ENCODE results near the gene NUAK2.

NUAK2 gene

GRCh38 chr1:205301842-205302588 lies 19.5 kb downstream of the NUAK2 start:
- ATAC-seq: peak; percentile 1; the same call in 2 of the 3 replicates
- TF ChIP-seq ZC3H10 (CRISPR knock-in tag; IDR thresholded peaks at IDR 0.05): no peak
- TF ChIP-seq ARNTL (CRISPR knock-in tag; IDR thresholded peaks at IDR 0.05; ENCODE audit: borderline replicate concordance, low read depth): no peak

DNA sequence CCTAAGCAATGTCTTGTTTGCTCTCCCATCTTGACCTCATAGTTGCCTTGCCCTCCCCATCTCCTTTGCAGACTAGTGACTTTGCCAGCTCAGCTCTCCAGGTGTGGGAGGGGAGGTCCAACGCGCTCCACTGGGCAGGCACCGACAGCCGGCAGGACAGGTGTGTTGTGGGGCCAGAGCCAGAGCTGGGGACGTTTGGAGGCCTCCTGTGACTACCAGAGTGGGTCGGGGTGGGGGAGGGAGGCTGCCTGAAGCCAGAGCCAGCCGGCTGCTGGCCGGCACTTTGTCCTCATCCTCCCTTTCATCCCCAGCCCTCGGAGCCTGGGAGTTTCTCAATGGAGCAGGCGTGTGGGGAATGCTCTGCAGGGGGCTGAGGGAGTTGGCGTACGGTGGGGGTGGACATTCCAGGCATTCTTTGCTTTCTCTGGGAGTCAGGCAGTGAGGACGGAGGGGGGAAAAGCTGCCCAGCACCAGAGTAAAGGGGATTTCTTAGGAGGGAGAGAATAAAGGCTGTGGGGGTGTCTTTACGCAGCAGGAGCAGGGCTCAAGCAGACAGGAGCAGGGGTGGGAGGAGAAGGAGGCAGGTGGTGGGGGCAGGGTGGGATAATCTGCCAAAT lies 20.2 kb downstream of the NUAK2 start:
- ATAC-seq: peak; percentile 76
- TF ChIP-seq TOX (CRISPR knock-in tag; IDR thresholded peaks at IDR 0.05; ENCODE audit: borderline replicate concordance) (no peak), PATZ1 (CRISPR knock-in tag; IDR thresholded peaks at IDR 0.05; ENCODE audit: borderline replicate concordance) (peak; percentile 92), ZFP3 (CRISPR knock-in tag; IDR thresholded peaks at IDR 0.05) (0 out of 2 replicates have a peak, but pooled peaks have one; percentile 30), ZNF8 (CRISPR knock-in tag; IDR thresholded peaks at IDR 0.05) (no peak), ZNF565 (CRISPR knock-in tag; conservative IDR thresholded peaks at IDR 0.05; ENCODE audit: low read depth) (no peak), ZFP30 (CRISPR knock-in tag; IDR thresholded peaks at IDR 0.05) (no peak), SNAI2 (CRISPR knock-in tag; IDR thresholded peaks at IDR 0.05) (no peak), GLIS3 (CRISPR knock-in tag; IDR thresholded peaks at IDR 0.05) (peak; percentile 18; the same call in 1 of the 2 replicates), CSDC2 (CRISPR knock-in tag; IDR thresholded peaks at IDR 0.05) (no peak)
- TF ChIP-seq, protein P1, sequence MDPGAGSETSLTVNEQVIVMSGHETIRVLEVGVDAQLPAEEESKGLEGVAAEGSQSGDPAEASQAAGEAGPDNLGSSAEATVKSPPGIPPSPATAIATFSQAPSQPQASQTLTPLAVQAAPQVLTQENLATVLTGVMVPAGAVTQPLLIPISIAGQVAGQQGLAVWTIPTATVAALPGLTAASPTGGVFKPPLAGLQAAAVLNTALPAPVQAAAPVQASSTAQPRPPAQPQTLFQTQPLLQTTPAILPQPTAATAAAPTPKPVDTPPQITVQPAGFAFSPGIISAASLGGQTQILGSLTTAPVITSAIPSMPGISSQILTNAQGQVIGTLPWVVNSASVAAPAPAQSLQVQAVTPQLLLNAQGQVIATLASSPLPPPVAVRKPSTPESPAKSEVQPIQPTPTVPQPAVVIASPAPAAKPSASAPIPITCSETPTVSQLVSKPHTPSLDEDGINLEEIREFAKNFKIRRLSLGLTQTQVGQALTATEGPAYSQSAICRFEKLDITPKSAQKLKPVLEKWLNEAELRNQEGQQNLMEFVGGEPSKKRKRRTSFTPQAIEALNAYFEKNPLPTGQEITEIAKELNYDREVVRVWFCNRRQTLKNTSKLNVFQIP (CRISPR knock-in tag; IDR thresholded peaks at IDR 0.05; ENCODE audit: borderline replicate concordance, low read depth): no peak

- no peak for TF ChIP-seq ESRRG (CRISPR knock-in tag; IDR thresholded peaks at IDR 0.05)
- TF ChIP-seq TSHZ2 (CRISPR knock-in tag; IDR thresholded peaks at IDR 0.05): no peak
- no peak for TF ChIP-seq TOX (CRISPR knock-in tag; IDR thresholded peaks at IDR 0.05; ENCODE audit: borderline replicate concordance)
- no peak for TF ChIP-seq SNAI2 (CRISPR knock-in tag; IDR thresholded peaks at IDR 0.05)
- TF ChIP-seq CSDC2 (CRISPR knock-in tag; IDR thresholded peaks at IDR 0.05): no peak
- no peak for TF ChIP-seq RARB (CRISPR knock-in tag; IDR thresholded peaks at IDR 0.05)
- TF ChIP-seq ZFP30 (CRISPR knock-in tag; IDR thresholded peaks at IDR 0.05): no peak
- TF ChIP-seq, protein P2, sequence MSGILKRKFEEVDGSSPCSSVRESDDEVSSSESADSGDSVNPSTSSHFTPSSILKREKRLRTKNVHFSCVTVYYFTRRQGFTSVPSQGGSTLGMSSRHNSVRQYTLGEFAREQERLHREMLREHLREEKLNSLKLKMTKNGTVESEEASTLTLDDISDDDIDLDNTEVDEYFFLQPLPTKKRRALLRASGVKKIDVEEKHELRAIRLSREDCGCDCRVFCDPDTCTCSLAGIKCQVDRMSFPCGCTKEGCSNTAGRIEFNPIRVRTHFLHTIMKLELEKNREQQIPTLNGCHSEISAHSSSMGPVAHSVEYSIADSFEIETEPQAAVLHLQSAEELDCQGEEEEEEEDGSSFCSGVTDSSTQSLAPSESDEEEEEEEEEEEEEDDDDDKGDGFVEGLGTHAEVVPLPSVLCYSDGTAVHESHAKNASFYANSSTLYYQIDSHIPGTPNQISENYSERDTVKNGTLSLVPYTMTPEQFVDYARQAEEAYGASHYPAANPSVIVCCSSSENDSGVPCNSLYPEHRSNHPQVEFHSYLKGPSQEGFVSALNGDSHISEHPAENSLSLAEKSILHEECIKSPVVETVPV (CRISPR knock-in tag; IDR thresholded peaks at IDR 0.05): no peak
- no peak for TF ChIP-seq PPARA (CRISPR knock-in tag; IDR thresholded peaks at IDR 0.05; ENCODE audit: borderline replicate concordance)
- TF ChIP-seq ISL1 (CRISPR knock-in tag; IDR thresholded peaks at IDR 0.05): no peak
- TF ChIP-seq ZNF70 (CRISPR knock-in tag; IDR thresholded peaks at IDR 0.05): no peak
- no peak for TF ChIP-seq OSR1 (CRISPR knock-in tag; IDR thresholded peaks at IDR 0.05)
- TF ChIP-seq ZNF565 (CRISPR knock-in tag; conservative IDR thresholded peaks at IDR 0.05; ENCODE audit: low read depth): no peak
- TF ChIP-seq ZC3H10 (CRISPR knock-in tag; IDR thresholded peaks at IDR 0.05): no peak
- TF ChIP-seq PATZ1 (CRISPR knock-in tag; IDR thresholded peaks at IDR 0.05; ENCODE audit: borderline replicate concordance): no peak
- no peak for TF ChIP-seq ARNTL (CRISPR knock-in tag; IDR thresholded peaks at IDR 0.05; ENCODE audit: borderline replicate concordance, low read depth)
- ATAC-seq: no peak
These were observed 21.4 kb downstream of the NUAK2 start for GRCh38 chr1:205300149-205300548.

Measured in SK-N-SH treated with all-trans-retinoic acid at 6 μM for 48 hours (cell line).